GM19240 (cell line): ENCODE data around the gene SH3BP5.

Experiments used
- DNase-seq: peaks from one replicate; pipeline ENCODE4 v3.0.0; 2011; ENCODE audit warnings: low spot score; ENCODE audit not compliant: insufficient read length

The SH3BP5 gene

DNA sequence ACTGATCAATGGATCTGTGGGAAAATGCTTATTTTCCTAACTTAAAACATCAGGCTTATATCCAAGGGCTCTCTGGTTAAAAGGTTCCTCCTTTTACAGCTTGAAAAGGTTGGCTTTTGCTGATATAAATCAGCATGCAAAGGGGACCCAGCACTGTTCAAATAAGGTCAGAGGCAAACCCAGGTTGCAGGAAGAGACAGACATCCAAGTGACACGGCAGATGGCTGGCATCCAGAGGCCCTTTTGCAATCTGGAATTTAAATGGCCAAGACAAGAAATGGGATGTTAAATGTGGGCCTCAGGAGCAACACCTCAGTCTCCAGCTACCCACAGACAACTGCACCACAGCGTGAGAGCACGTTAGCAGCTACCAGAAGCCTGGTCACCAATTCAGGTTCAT lies 6.3 kb downstream of the SH3BP5 start:
- no peak for DNase-seq

DNA sequence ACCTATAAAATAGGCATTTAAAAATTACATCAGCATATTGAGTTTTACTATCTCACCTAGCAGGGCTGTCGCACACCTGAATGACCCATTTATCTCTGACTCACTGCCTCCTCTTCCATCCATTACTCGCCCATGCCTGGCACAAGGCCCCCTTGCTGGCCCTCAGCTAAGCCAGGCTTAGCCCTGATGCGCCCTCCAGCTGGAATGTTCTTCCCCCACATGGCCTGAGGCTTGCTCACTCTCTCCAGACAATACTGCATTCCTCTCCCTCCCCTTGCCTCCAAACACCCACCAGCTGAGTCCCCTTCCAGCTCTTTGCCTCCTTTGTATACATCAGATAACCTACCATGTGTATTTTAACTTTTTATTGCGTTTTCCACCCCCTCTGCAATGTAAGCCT lies 7.2 kb downstream of the SH3BP5 start:
- DNase-seq: no peak

GRCh38 chr3:15324379-15324808 lies 8.0 kb downstream of the SH3BP5 start:
- DNase-seq: no peak

DNA sequence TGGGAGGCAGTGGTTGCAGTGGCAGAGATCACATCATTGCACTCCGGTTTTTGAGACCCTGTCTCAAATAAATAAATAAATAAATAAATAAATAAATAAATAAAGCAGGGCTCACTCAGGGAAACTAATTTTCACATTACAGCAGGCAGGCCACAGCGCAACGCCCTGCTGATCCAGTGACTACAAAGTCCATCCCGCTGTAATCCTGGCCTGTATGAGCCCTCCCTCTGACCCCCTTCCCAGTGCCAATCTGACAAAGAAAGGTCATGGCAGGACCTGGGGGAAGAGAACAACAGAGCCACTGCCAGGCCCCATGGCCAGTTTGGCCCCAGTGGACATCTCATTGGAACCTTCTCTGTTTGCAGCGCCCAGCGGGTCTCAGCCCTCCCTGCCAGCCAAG lies 9.3 kb downstream of the SH3BP5 start:
- DNase-seq: no peak

DNA sequence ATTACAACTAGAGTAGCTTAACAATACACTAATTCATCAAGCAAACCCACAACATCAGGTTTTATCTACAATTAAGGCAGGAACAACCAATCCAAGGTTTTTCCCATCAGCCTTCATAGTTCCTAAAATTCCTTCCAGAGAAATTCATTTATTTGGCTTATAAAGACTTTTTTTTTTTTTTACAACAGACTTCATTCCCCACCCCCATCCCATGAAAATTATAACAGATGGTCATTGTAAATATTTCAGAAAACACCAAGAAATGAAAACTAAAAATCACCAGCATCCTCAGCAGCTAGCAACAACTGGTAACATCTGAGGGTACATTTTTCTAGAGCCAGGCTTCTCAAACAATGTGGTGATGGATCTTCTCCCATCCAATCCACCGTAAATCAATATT lies 11.0 kb downstream of the SH3BP5 start:
- DNase-seq: no peak

DNA sequence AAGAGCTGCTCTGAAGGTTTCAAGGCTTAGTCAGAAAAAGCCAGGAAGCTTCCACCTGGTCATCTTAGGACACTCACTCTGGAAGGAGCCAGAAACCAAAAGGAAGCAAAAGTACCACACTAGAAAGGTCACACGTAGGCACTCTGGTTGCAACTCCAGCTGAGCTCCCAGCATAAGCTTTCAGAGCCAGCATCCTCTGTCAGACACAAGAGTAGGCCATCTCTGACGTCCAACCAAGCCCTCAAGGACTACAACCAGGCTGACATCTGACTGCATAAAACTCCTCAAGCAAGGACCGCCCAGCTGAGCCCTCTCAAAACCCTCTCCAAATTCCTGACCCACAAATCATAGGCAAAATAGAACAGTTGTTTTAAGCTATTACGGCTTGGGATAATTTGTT lies 12.8 kb downstream of the SH3BP5 start:
- DNase-seq: no peak

GRCh38 chr3:15319136-15319535 lies 13.2 kb downstream of the SH3BP5 start:
- DNase-seq: no peak

DNA sequence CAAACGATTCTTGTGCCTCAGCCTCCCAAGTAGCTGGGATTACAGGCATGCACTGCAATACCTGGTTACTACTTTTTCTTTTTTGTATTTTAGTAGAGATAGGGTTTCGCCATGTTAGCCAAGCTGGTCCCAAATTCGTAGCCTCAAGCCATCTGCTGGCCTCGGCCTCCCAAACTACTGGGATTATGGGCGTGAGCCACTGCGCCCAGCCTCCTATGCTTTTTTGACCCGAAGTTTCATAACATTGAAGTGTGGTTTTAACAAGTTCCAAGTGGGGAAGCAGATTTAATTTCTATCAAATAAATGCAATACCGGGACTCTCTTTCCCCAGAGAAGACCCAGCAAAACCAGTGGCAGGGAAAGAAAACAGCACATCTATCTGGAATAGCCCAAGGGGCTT lies 13.7 kb downstream of the SH3BP5 start:
- no peak for DNase-seq

GRCh38 chr3:15316998-15317435 lies 15.4 kb downstream of the SH3BP5 start:
- DNase-seq: no peak

DNA sequence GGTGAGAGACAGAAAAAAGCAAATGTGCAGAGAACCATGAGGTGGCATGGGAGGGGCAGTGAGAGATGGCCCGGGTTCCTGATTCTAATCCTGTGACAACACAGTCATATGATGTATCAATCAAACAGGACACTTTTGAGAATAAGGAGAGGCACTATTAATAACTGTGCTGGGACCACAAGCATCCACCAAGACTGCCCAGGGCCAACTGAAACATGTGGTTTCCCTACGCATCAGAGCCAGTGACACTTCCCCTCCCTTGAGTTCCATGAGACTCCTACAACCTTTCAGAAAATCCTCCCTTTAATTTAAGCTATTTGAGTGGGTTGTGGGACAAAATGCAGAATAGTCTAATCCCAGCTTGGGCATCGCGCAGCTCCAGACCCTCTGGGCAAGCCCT lies 17.4 kb downstream of the SH3BP5 start:
- DNase-seq: no peak

GRCh38 chr3:15314276-15314675 lies 18.1 kb downstream of the SH3BP5 start:
- no peak for DNase-seq

GRCh38 chr3:15313461-15313860 lies 18.9 kb downstream of the SH3BP5 start:
- no peak for DNase-seq

- DNase-seq: no peak
These were observed 19.8 kb downstream of the SH3BP5 start for GRCh38 chr3:15312550-15312949.

- no peak for DNase-seq
These were observed 21.7 kb downstream of the SH3BP5 start for GRCh38 chr3:15310491-15311370.

GRCh38 chr3:15309662-15310335 lies 22.6 kb downstream of the SH3BP5 start:
- DNase-seq: no peak

DNA sequence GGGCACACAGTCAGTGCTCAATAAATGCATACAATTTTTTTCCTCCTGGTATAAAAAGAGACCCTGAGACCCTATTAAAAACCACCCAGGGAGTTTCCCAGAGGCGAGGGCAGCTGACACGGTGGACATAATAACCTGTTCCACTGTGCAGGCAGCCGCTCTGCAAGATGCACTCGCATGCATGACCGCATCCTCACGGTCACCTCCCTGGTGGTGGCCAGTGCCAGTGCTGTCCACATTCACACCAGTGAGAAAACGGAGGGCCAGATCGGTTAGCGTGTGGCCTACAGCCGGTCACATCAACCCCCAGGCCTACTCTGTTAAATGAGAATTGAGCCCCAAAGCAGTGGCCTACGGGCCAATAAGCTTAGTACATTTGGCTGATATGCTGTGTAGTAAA lies 24.8 kb downstream of the SH3BP5 start:
- no peak for DNase-seq

DNA sequence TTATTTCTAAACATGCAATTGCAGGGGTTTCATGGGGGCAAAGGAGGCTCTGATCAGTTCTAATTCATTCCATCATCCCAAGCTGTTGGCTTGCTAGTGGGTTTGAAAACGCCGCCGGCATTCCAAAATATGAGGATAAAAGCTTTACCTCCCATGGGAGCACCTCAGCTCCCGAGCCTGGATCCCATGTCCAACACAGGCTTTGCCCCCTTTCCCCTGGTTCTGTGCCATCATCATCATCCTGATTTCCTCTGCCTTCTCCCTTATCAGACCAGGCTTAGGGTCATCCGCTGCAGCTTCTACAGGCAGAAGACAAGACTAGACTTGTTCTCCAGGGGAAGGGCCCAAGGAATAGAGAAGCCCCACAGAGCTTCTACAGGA lies 25.4 kb downstream of the SH3BP5 start:
- no peak for DNase-seq

DNA sequence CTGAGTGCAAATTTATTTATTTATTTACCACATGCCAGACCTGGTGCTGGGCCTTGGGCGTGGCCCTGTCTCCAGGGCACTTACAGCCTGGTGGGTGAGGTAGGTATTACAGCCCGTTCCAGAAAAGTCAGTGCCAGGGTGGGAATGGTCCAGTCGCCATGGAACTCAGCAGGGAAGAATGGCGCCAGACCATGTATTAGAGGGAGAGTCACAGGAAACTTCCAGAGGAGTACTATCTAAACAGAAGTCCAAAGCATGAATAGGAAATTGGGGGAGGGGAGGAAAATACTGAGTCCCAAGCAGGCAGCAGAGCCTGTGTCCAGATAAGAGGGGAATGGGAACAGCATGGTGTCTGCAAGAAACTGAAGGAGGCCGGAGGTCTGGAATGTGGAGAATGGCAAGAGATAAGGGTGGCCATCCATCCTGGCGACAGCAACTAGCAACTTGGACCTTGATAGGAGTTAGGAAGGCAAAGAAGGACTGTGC lies 27.0 kb downstream of the SH3BP5 start:
- no peak for DNase-seq

GRCh38 chr3:15303728-15304127 lies 28.7 kb downstream of the SH3BP5 start:
- DNase-seq: no peak

- no peak for DNase-seq
These were observed 29.2 kb downstream of the SH3BP5 start for GRCh38 chr3:15303216-15303615.

DNA sequence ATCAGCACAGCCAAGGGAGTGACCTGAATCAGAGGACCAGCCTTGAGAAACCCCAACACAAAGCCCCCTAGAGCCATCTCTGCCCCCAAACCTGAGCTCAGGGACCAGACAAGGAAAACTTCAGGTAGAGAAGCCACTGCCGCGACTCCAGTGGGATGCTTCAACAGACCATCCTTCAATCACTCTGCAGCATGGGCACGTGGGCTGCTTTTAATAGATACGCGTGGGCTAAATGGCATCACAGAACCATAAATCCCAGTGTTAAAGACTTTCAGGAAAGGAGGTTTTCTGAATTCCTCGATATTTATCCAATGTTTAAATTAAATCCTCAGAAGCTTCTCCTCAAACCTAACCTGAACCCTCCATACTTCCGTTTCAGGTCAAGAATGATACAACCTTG lies 30.6 kb downstream of the SH3BP5 start:
- DNase-seq: no peak

DNA sequence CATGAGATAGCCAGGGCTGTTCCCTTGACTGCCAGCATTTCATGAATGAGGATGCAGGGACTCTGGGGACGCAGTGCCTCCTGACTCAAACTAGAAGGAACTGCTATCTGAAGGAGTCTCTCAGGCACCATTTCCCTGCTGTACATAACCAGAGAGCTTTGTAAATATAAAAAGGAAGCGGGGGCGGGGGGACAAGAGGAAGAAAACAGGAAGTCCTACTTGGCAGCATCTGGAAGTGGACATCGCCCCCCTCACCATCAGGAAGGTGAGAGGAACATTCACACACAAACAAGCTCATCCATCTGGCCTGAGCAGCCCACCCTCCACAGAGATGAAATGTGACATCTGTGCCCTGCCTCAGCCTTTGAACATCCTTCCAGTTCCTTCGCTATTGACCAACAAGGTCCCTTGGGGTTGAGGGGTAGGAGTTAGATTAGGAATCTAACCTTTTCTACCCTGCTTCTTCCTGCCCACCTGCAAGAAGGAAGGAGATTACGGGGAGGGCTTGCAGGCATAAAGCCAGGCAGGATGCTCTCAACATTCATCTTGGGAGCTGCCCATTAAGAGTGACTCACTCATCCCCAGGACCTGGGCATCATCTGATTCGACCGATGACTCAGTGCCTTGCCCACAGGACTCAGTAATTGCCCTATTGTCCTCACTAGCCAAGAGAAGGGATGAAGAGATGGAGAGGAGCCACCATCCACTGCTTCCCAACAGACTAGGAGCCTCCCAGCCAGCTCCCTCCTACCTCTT lies 31.9 kb downstream of the SH3BP5 start:
- DNase-seq: no peak
